Measurements from ENCODE around the gene WFS1.

Gene WFS1

GRCh38 chr4:6313216-6313615 lies 43.6 kb downstream of the WFS1 start:
- no peak overlapping the region for H3K4me3 ChIP-seq (ENCODE audit: insufficient read depth in 1 of 2, low read depth in 1 of 2, low read length in 2 of 2)
- H3K79me1 ChIP-seq (replicated peaks; ENCODE audit: low read length, poor library complexity, severe bottlenecking), result no peaks in the 10 kb centered on the region
- peaks cover 8% of the 10 kb centered on the region for H3K9me3 ChIP-seq (ENCODE audit: control insufficient read depth, low read length)
- H3K4me2 ChIP-seq (ENCODE audit: low read length, poor library complexity, severe bottlenecking), result no peak overlapping the region
- H3K4me1 ChIP-seq (ENCODE audit: control insufficient read depth, insufficient read depth, low read depth, low read length), result peaks cover 3% of the 10 kb centered on the region
- 85% methylated on average over 6 of the region's 6 CpGs for WGBS
- H3K27ac ChIP-seq (ENCODE audit: low read length, poor library complexity, severe bottlenecking), result no peak overlapping the region
- H2AFZ ChIP-seq (ENCODE audit: low read depth, low read length), result no peak overlapping the region
- H2AK5ac ChIP-seq (ENCODE audit: low read length, severe bottlenecking), result no peak overlapping the region
- no peak overlapping the region for H2BK12ac ChIP-seq (ENCODE audit: low read length in 2 of 2)
- H4K91ac ChIP-seq (ENCODE audit: low read length), result no peak overlapping the region
- H3K27me3 ChIP-seq (ENCODE audit: control insufficient read depth in 1 of 2, insufficient read depth in 1 of 2, low read length in 2 of 2), result peaks cover 0 to 87% of the 10 kb centered on the region in 2 experiments
- H3K23ac ChIP-seq (ENCODE audit: low read length in 2 of 2), result no peak overlapping the region
- H3K36me3 ChIP-seq (ENCODE audit: control insufficient read depth in 1 of 2, insufficient read depth in 2 of 2, low read depth in 1 of 2, low read length in 2 of 2), result no peaks in the 10 kb centered on the region
- H2BK15ac ChIP-seq (ENCODE audit: low read depth, poor library complexity, severe bottlenecking), result no peak overlapping the region
- no peak overlapping the region for H3K4ac ChIP-seq (ENCODE audit: low read depth in 1 of 2, low read length in 2 of 2)
- H3K9ac ChIP-seq (ENCODE audit: low read length), result no peak overlapping the region
- no peak overlapping the region for H3K18ac ChIP-seq (ENCODE audit: low read depth in 1 of 2, low read length in 2 of 2)
- no peak overlapping the region for H2BK5ac ChIP-seq (ENCODE audit: low read depth, low read length, poor library complexity, severe bottlenecking)
- no peak overlapping the region for H4K8ac ChIP-seq (ENCODE audit: low read length)
- no peak for DNase-seq
- H3K14ac ChIP-seq (ENCODE audit: low read length in 2 of 2), result no peak overlapping the region
- no peak overlapping the region for H2BK120ac ChIP-seq (ENCODE audit: low read depth, low read length)

GRCh38 chr4:6316461-6317003 lies 46.9 kb downstream of the WFS1 start:
- Histone ChIP-seq H3K9me3 (ENCODE audit: control insufficient read depth, low read length) (peaks cover 5% of the 10 kb centered on the region), H3K27ac (ENCODE audit: low read length, poor library complexity, severe bottlenecking) (no peak overlapping the region), H3K14ac (ENCODE audit: low read length in 2 of 2) (no peak overlapping the region), H2AFZ (ENCODE audit: low read depth, low read length) (no peak overlapping the region), H3K79me1 (replicated peaks; ENCODE audit: low read length, poor library complexity, severe bottlenecking) (no peaks in the 10 kb centered on the region), H3K4me3 (ENCODE audit: insufficient read depth in 1 of 2, low read depth in 1 of 2, low read length in 2 of 2) (no peak overlapping the region), H4K91ac (ENCODE audit: low read length) (no peak overlapping the region), H3K23ac (ENCODE audit: low read length in 2 of 2) (no peak overlapping the region), H2BK120ac (ENCODE audit: low read depth, low read length) (no peak overlapping the region), H3K4ac (ENCODE audit: low read depth in 1 of 2, low read length in 2 of 2) (no peak overlapping the region), H3K27me3 (ENCODE audit: control insufficient read depth in 1 of 2, insufficient read depth in 1 of 2, low read length in 2 of 2) (peaks cover 0 to 82% of the 10 kb centered on the region in 2 experiments), H4K8ac (ENCODE audit: low read length) (no peak overlapping the region), H2AK5ac (ENCODE audit: low read length, severe bottlenecking) (no peak overlapping the region), H2BK5ac (ENCODE audit: low read depth, low read length, poor library complexity, severe bottlenecking) (no peak overlapping the region), H3K9ac (ENCODE audit: low read length) (no peak overlapping the region), H3K4me2 (ENCODE audit: low read length, poor library complexity, severe bottlenecking) (no peak overlapping the region), H3K18ac (ENCODE audit: low read depth in 1 of 2, low read length in 2 of 2) (no peak overlapping the region), H3K4me1 (ENCODE audit: control insufficient read depth, insufficient read depth, low read depth, low read length) (peaks cover 9% of the 10 kb centered on the region), H2BK15ac (ENCODE audit: low read depth, poor library complexity, severe bottlenecking) (no peak overlapping the region), H2BK12ac (ENCODE audit: low read length in 2 of 2) (no peak overlapping the region), H3K36me3 (ENCODE audit: control insufficient read depth in 1 of 2, insufficient read depth in 2 of 2, low read depth in 1 of 2, low read length in 2 of 2) (no peaks in the 10 kb centered on the region)
- no peak for DNase-seq
- whole genome bisulfite sequencing, result 83% methylated on average over 5 of the region's 6 CpGs

GRCh38 chr4:6318206-6318605 lies 48.6 kb downstream of the WFS1 start:
- H4K8ac ChIP-seq (ENCODE audit: low read length), result no peak overlapping the region
- H3K27ac ChIP-seq (ENCODE audit: low read length, poor library complexity, severe bottlenecking), result no peak overlapping the region
- peaks cover 5% of the 10 kb centered on the region for H3K9me3 ChIP-seq (ENCODE audit: control insufficient read depth, low read length)
- no peak overlapping the region for H3K4me3 ChIP-seq (ENCODE audit: insufficient read depth in 1 of 2, low read depth in 1 of 2, low read length in 2 of 2)
- peaks cover 17% of the 10 kb centered on the region for H3K4me1 ChIP-seq (ENCODE audit: control insufficient read depth, insufficient read depth, low read depth, low read length)
- H2BK120ac ChIP-seq (ENCODE audit: low read depth, low read length), result no peak overlapping the region
- no peak overlapping the region for H2BK12ac ChIP-seq (ENCODE audit: low read length in 2 of 2)
- no peak for DNase-seq
- no peak overlapping the region for H2AFZ ChIP-seq (ENCODE audit: low read depth, low read length)
- H3K9ac ChIP-seq (ENCODE audit: low read length), result no peak overlapping the region
- H4K91ac ChIP-seq (ENCODE audit: low read length), result no peak overlapping the region
- H3K36me3 ChIP-seq (ENCODE audit: control insufficient read depth in 1 of 2, insufficient read depth in 2 of 2, low read depth in 1 of 2, low read length in 2 of 2), result no peaks in the 10 kb centered on the region
- no peak overlapping the region for H2AK5ac ChIP-seq (ENCODE audit: low read length, severe bottlenecking)
- no peak overlapping the region for H2BK15ac ChIP-seq (ENCODE audit: low read depth, poor library complexity, severe bottlenecking)
- H3K79me1 ChIP-seq (replicated peaks; ENCODE audit: low read length, poor library complexity, severe bottlenecking), result no peaks in the 10 kb centered on the region
- no peak overlapping the region for H3K18ac ChIP-seq (ENCODE audit: low read depth in 1 of 2, low read length in 2 of 2)
- H3K23ac ChIP-seq (ENCODE audit: low read length in 2 of 2), result no peak overlapping the region
- H3K4ac ChIP-seq (ENCODE audit: low read depth in 1 of 2, low read length in 2 of 2), result no peak overlapping the region
- 85% methylated on average over 12 of the region's 12 CpGs for WGBS
- peaks cover 0 to 81% of the 10 kb centered on the region in 2 experiments for H3K27me3 ChIP-seq (ENCODE audit: control insufficient read depth in 1 of 2, insufficient read depth in 1 of 2, low read length in 2 of 2)
- no peak overlapping the region for H3K4me2 ChIP-seq (ENCODE audit: low read length, poor library complexity, severe bottlenecking)
- H2BK5ac ChIP-seq (ENCODE audit: low read depth, low read length, poor library complexity, severe bottlenecking), result no peak overlapping the region
- no peak overlapping the region for H3K14ac ChIP-seq (ENCODE audit: low read length in 2 of 2)

GRCh38 chr4:6319530-6320150 lies 50.0 kb downstream of the WFS1 start:
- peaks cover 5% of the 10 kb centered on the region for H3K9me3 ChIP-seq (ENCODE audit: control insufficient read depth, low read length)
- H3K27ac ChIP-seq (ENCODE audit: low read length, poor library complexity, severe bottlenecking), result no peak overlapping the region
- 84% methylated on average over 12 of the region's 12 CpGs for WGBS
- H3K9ac ChIP-seq (ENCODE audit: low read length), result no peak overlapping the region
- no peak for DNase-seq
- no peak overlapping the region for H2BK15ac ChIP-seq (ENCODE audit: low read depth, poor library complexity, severe bottlenecking)
- H4K8ac ChIP-seq (ENCODE audit: low read length), result no peak overlapping the region
- peaks cover 0 to 80% of the 10 kb centered on the region in 2 experiments for H3K27me3 ChIP-seq (ENCODE audit: control insufficient read depth in 1 of 2, insufficient read depth in 1 of 2, low read length in 2 of 2)
- H3K36me3 ChIP-seq (ENCODE audit: control insufficient read depth in 1 of 2, insufficient read depth in 2 of 2, low read depth in 1 of 2, low read length in 2 of 2), result no peaks in the 10 kb centered on the region
- no peak overlapping the region for H2AK5ac ChIP-seq (ENCODE audit: low read length, severe bottlenecking)
- H3K14ac ChIP-seq (ENCODE audit: low read length in 2 of 2), result no peak overlapping the region
- H3K4me3 ChIP-seq (ENCODE audit: insufficient read depth in 1 of 2, low read depth in 1 of 2, low read length in 2 of 2), result no peak overlapping the region
- H2BK5ac ChIP-seq (ENCODE audit: low read depth, low read length, poor library complexity, severe bottlenecking), result no peak overlapping the region
- no peak overlapping the region for H2BK12ac ChIP-seq (ENCODE audit: low read length in 2 of 2)
- no peaks in the 10 kb centered on the region for H3K79me1 ChIP-seq (replicated peaks; ENCODE audit: low read length, poor library complexity, severe bottlenecking)
- no peak overlapping the region for H3K18ac ChIP-seq (ENCODE audit: low read depth in 1 of 2, low read length in 2 of 2)
- peaks cover 27% of the 10 kb centered on the region for H3K4me1 ChIP-seq (ENCODE audit: control insufficient read depth, insufficient read depth, low read depth, low read length)
- H4K91ac ChIP-seq (ENCODE audit: low read length), result no peak overlapping the region
- no peak overlapping the region for H2AFZ ChIP-seq (ENCODE audit: low read depth, low read length)
- no peak overlapping the region for H3K4me2 ChIP-seq (ENCODE audit: low read length, poor library complexity, severe bottlenecking)
- no peak overlapping the region for H3K4ac ChIP-seq (ENCODE audit: low read depth in 1 of 2, low read length in 2 of 2)
- H2BK120ac ChIP-seq (ENCODE audit: low read depth, low read length), result no peak overlapping the region
- no peak overlapping the region for H3K23ac ChIP-seq (ENCODE audit: low read length in 2 of 2)
